ENCODE measurements around the gene LHX3. TPM values are rescaled to one million over a fixed set of nuclear protein-coding genes. Genes with fewer than 3 reads are reported as not detected.
A peak's percentile ranks its signal among the peaks of the same experiment; 100 is the strongest.

LHX3 gene
- polyA plus RNA-seq, 2 of the 4 experiments (the other 2 are of a cell fraction) = 0.03 TPM; not detected in 1

GRCh38 chr9:136228107-136228875 is 23.4 kb upstream of the LHX3 start (continued):
- no peak for TF ChIP-seq E2F6 (IDR thresholded peaks at IDR 0.05; ENCODE audit: borderline replicate concordance, low read depth)

GRCh38 chr9:136226680-136227407 is 21.9 kb upstream of the LHX3 start:
- no peak for FAIRE-seq

GRCh38 chr9:136225748-136226679 is 21.1 kb upstream of the LHX3 start:
- ChIA-PET POLR2A (no interaction called here), CTCF (interaction anchor here (0.5 to 6.4 kb wide), 34 partner anchors 9 to 362 kb away, joined by 3 to 61 read pairs (median 4); no protein-coding TSS in a partner anchor)
- Histone ChIP-seq H3K4me3 (no peak overlapping the region), H3K4me1 (peaks cover 18% of the 10 kb centered on the region), H3K4me2 (no peak overlapping the region), H3K27ac (no peak overlapping the region), H3K9me3 (no peaks in the 10 kb centered on the region)
- FAIRE-seq (no peak), ATAC-seq (peak; percentile 91 to 95), DNase-seq (ENCODE audit: low read depth in 1 of 2, low spot score in 1 of 2) (peak; percentile 72 to 74)
- TF ChIP-seq TP53 (CRISPR knock-in tag; IDR thresholded peaks at IDR 0.05) = no peak
- no peak for TF ChIP-seq HES2 (IDR thresholded peaks at IDR 0.05)
- peak; percentile 72 for TF ChIP-seq CTCF (IDR thresholded peaks at IDR 0.05)
- 0 out of 2 replicates have a peak, but pooled peaks have one; percentile 5 for TF ChIP-seq BHLHE40 (IDR thresholded peaks at IDR 0.05; ENCODE audit: low read depth, low read length)
- no peak for TF ChIP-seq HOXB5 (CRISPR knock-in tag; IDR thresholded peaks at IDR 0.05)
- no peak for TF ChIP-seq HDAC2 (IDR thresholded peaks at IDR 0.05)
- no peak for TF ChIP-seq REST (IDR thresholded peaks at IDR 0.05)
- no peak for TF ChIP-seq HOXB13 (CRISPR knock-in tag; IDR thresholded peaks at IDR 0.05; ENCODE audit: low read depth)
- TF ChIP-seq RAD21 (conservative IDR thresholded peaks at IDR 0.05 in 1 of 2, IDR thresholded peaks at IDR 0.05 in 1 of 2) = peak; percentile 36 to 58; a peak in 4 of 5 replicates
- peak; percentile 65 for TF ChIP-seq SMC3 (IDR thresholded peaks at IDR 0.05)
- WGBS (ENCODE audit: missing lambda C conversion rate) = 63% methylated on average over 23 of the region's 30 CpGs

More at GRCh38 chr9:136226680-136227407, 21.9 kb upstream of the LHX3 start:
- TF ChIP-seq RNF2 (IDR thresholded peaks at IDR 0.05; ENCODE audit: borderline replicate concordance, low read depth) = no peak
- TF ChIP-seq CEBPB (IDR thresholded peaks at IDR 0.05) = no peak
- no peak for TF ChIP-seq MAX (IDR thresholded peaks at IDR 0.05)
- TF ChIP-seq HES2 (IDR thresholded peaks at IDR 0.05) = no peak
- TF ChIP-seq EHF (CRISPR knock-in tag; IDR thresholded peaks at IDR 0.05) = no peak
- no peak overlapping the region for H3K27ac ChIP-seq
- peaks cover 18% of the 10 kb centered on the region for H3K4me1 ChIP-seq
- H3K4me3 ChIP-seq = no peak overlapping the region
- CTCF ChIA-PET = interaction anchor here (0.5 to 6.4 kb wide), 19 partner anchors 8 to 259 kb away, joined by 3 to 61 read pairs (median 5); no protein-coding TSS in a partner anchor
- no peak overlapping the region for H3K4me2 ChIP-seq
- POLR2A ChIA-PET = no interaction called here
- no peak for ATAC-seq
- DNase-seq (ENCODE audit: low read depth in 1 of 2, low spot score in 1 of 2) = no peak
- WGBS (ENCODE audit: missing lambda C conversion rate) = 91% methylated on average over 29 of the region's 30 CpGs
- H3K9me3 ChIP-seq = no peaks in the 10 kb centered on the region
